ENCODE data around the gene MYRIP. TPM values are rescaled to one million over a fixed set of nuclear protein-coding genes. Genes with fewer than 3 reads are reported as not detected.

MYRIP gene
- total RNA-seq, 1 experiment from 2014 or later: 0.44 TPM

- no peak overlapping the region for H3K4me3 ChIP-seq (replicated peaks in 1 of 2; ENCODE audit: low read depth in 1 of 2, low read length in 2 of 2)
- no peaks in the 10 kb centered on the region for H3K9me2 ChIP-seq (ENCODE audit: insufficient read depth)
- H3K27ac ChIP-seq (ENCODE audit: low read depth, low read length): no peak overlapping the region
- intact Hi-C loops (cut with micrococcal nuclease): no loop called here
- H3K79me2 ChIP-seq (ENCODE audit: insufficient read depth, low read length): no peaks in the 10 kb centered on the region
- ChIA-PET CTCF (no interaction called here), POLR2A (no interaction called here), RAD21 (ENCODE audit: low non-redundant PET in 1 of 2, low total read pairs in 2 of 2, uncharacterized antibody in 2 of 2, unreplicated experiment in 2 of 2) (no interaction called here)
- no peak for TF ChIP-seq JUND (IDR thresholded peaks at IDR 0.05)
- no peak for TF ChIP-seq ELF1 (IDR thresholded peaks at IDR 0.05; ENCODE audit: borderline replicate concordance, low read depth)
- no peak overlapping the region for H3K9ac ChIP-seq (ENCODE audit: low read length)
- BruUV-seq (replicated peaks): no TSS peak
- H3K36me3 ChIP-seq (ENCODE audit: control insufficient read depth in 1 of 2, insufficient read depth in 2 of 2, low read length in 2 of 2): no peaks in the 10 kb centered on the region
- no peak for DNase-seq (ENCODE audit: low read depth, low spot score)
- peaks cover 9% of the 10 kb centered on the region; the same call in 1 of the 2 replicates for H3K27me3 ChIP-seq (ENCODE audit: insufficient read depth, low read length)
- no peaks in the 10 kb centered on the region for H3K4me1 ChIP-seq (ENCODE audit: control insufficient read depth in 1 of 2, insufficient read depth in 2 of 2, low read length in 2 of 2)
- H3K9me3 ChIP-seq (ENCODE audit: control insufficient read depth in 1 of 2, insufficient read depth in 1 of 2, low read depth in 1 of 2, low read length in 2 of 2): no peaks in the 10 kb centered on the region
- no peak overlapping the region for H3K4me2 ChIP-seq (ENCODE audit: low read length)
- no peaks in the 10 kb centered on the region for H4K20me1 ChIP-seq (ENCODE audit: insufficient read depth)
- no peak for ATAC-seq
- H2AFZ ChIP-seq (ENCODE audit: low read depth, low read length, poor library complexity, severe bottlenecking): no peak overlapping the region
Measured at GRCh38 chr3:40267937-40268724, 458.7 kb downstream of the MYRIP start.

GRCh38 chr3:40268802-40269524 lies 459.6 kb downstream of the MYRIP start:
- no peak overlapping the region for H2AFZ ChIP-seq (ENCODE audit: low read depth, low read length, poor library complexity, severe bottlenecking)
- no peaks in the 10 kb centered on the region for H3K9me2 ChIP-seq (ENCODE audit: insufficient read depth)
- H3K4me1 ChIP-seq (ENCODE audit: control insufficient read depth in 1 of 2, insufficient read depth in 2 of 2, low read length in 2 of 2): no peaks in the 10 kb centered on the region
- ATAC-seq (no peak), DNase-seq (ENCODE audit: low read depth, low spot score) (no peak)
- H3K4me2 ChIP-seq (ENCODE audit: low read length): no peak overlapping the region
- H3K79me2 ChIP-seq (ENCODE audit: insufficient read depth, low read length): no peaks in the 10 kb centered on the region
- ChIA-PET POLR2A (no interaction called here), CTCF (no interaction called here), RAD21 (ENCODE audit: low non-redundant PET in 1 of 2, low total read pairs in 2 of 2, uncharacterized antibody in 2 of 2, unreplicated experiment in 2 of 2) (no interaction called here)
- no peak overlapping the region for H3K4me3 ChIP-seq (replicated peaks in 1 of 2; ENCODE audit: low read depth in 1 of 2, low read length in 2 of 2)
- no peaks in the 10 kb centered on the region for H3K36me3 ChIP-seq (ENCODE audit: control insufficient read depth in 1 of 2, insufficient read depth in 2 of 2, low read length in 2 of 2)
- BruUV-seq (replicated peaks): no TSS peak
- peaks cover 9% of the 10 kb centered on the region; the same call in 1 of the 2 replicates for H3K27me3 ChIP-seq (ENCODE audit: insufficient read depth, low read length)
- no peaks in the 10 kb centered on the region for H3K9me3 ChIP-seq (ENCODE audit: control insufficient read depth in 1 of 2, insufficient read depth in 1 of 2, low read depth in 1 of 2, low read length in 2 of 2)
- no peak overlapping the region for H3K27ac ChIP-seq (ENCODE audit: low read depth, low read length)
- no peak overlapping the region for H3K9ac ChIP-seq (ENCODE audit: low read length)
- intact Hi-C loops (cut with micrococcal nuclease): no loop called here
- no peaks in the 10 kb centered on the region for H4K20me1 ChIP-seq (ENCODE audit: insufficient read depth)
- TF ChIP-seq EZH2phosphoT487 (IDR thresholded peaks at IDR 0.05; ENCODE audit: borderline replicate concordance) (no peak), ZBTB33 (IDR thresholded peaks at IDR 0.05; ENCODE audit: extremely low read depth, insufficient replicate concordance, low read length) (no peak), EGR1 (IDR thresholded peaks at IDR 0.05; ENCODE audit: low read depth) (no peak), JUND (IDR thresholded peaks at IDR 0.05) (no peak), EZH2 (IDR thresholded peaks at IDR 0.05) (no peak)

All from HCT116 (cell line).